Measurements from ENCODE around the gene SLC38A7.

The SLC38A7 gene, protein sequence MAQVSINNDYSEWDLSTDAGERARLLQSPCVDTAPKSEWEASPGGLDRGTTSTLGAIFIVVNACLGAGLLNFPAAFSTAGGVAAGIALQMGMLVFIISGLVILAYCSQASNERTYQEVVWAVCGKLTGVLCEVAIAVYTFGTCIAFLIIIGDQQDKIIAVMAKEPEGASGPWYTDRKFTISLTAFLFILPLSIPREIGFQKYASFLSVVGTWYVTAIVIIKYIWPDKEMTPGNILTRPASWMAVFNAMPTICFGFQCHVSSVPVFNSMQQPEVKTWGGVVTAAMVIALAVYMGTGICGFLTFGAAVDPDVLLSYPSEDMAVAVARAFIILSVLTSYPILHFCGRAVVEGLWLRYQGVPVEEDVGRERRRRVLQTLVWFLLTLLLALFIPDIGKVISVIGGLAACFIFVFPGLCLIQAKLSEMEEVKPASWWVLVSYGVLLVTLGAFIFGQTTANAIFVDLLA

DNA sequence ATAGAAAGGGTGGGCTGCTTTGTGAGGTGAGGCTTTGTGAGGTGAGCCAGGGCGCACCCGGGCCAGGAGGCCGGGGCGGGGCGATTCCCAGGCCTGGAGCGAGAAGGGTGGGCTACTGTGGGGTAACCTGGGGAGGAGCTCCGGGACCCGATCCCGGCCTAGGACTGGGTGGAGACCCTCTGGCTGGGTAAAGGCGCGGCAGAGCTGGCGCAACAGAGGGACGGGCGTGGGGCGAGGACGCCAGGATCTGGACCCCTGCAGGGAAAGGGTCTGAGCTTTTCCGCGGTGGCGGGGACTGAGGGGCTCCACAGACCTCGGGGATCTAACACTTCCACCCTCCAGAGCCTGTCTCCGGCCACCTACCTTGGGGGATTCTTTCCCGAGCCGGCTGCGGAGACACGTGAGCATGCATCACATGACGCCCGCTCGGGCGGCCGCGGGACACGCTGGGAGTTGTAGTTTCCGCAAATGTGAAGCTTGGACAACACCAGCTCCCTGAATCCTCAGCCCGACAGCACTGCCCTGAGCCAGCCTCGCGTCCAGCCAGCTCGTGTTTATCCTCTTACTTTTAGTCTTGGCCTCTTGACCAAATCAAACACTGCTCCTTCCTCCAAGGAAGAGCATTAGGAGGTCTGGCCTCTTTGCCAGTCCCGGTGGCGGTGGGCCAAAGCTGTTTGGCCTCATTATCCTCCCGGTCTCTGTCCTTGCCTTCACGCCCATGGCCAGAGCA, at the start of gene SLC38A7:
SLC38A7 (minus strand) TSS at position 417 of the 730 bp plus-strand sequence. CDS start 4,644 bp downstream, outside the sequence.
- peak; percentile 85 for DNase-seq (ENCODE audit: low read depth)

DNA sequence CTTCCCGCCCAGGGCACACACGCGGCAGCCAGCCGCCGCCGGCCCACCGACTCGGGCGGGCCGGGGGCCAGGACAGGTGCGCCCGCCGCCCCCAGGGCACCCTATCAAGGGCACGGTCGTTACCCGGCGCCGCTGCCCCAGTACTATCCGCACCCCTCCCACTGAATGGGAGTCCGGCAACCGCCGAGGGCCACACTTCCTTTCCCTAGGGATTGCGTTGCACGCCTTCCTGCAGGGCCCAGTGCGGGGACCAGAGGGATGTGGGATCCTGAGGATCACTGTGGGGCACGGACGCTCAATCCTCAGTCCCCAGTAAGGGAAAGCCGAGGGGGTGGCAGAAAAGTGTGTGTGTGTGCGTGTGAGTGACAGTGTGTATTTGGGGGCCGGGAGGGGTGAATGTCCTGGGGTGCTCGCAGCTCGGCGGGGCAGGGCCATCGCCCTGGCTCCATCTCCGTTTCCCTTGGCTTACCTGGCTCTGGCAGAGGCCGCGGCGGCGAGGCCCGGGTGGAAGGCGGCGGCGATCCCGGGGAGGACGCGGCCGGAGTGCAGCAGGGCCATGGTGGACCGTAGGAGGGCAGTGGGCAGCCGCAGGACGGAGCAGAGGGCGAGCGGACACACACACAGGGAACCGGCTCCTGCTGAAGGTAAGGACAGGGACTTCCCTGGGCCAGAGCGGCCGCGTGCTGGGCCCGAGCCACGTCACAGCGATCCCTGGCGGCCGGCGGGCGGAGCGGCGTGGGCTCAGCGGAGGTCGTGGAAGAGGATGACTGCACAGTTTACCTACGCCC, 49.3 kb upstream of the SLC38A7 start, which contains the start of gene GOT2:
GOT2 (minus strand) TSS at position 646 of the 788 bp plus-strand sequence; CDS start at position 558, 88 bp downstream.
- peak; percentile 82 for DNase-seq (ENCODE audit: low read depth)

DNA sequence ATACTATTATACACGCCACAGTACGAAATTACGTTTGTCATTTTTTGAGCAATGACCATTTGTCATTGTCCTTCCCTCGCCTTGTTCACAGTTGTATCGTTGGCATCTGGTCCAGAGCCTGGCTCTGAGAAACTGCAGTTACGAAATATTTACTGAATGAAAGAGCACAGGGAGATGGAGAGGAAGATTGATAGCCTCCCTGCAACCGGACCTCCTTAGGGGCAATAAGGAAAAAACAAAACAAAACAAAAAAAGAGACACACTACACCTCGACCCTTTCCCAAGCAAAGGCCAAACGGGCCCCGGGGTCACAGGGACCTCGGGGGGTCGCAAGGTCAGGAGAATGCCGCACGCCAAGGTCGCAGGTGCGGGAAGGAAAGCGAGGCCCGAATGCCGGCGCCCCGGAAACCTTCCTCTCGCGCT, 48.7 kb upstream of the SLC38A7 start:
- peak; percentile 25 for DNase-seq (ENCODE audit: low read depth)

DNA sequence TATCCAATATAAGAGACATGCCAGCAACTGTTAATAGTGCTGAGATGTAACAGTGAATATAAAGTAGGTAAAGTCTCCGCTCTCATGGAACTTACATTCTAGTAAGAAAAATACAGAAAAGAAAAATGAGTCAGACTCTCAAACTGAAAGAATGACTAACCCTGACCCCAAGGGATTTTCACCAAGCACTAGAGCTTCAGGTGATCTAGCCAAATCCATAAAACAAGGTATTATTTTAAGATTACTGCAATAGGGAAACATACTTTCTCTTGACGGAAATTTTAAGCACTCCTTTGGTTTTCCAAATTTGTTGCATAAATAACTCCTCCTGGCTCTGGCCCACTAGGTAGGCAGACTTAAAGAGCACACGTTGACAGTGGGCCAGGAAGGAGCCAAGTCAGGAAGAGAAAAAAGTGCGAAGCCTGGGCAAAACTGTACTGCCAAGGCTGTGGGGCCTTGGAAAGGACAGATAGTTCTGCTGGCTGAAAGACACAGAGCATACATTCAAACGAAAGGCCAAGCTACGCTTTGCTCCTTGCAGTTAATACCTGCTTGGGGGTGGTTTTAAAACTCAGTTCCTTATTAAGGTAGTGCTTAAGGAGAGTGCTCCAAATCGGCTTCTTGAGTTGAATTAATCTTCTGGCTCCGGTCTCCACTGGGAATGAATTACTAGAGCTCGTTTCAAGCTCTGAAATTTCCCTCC, 48.1 kb upstream of the SLC38A7 start:
- DNase-seq (ENCODE audit: low read depth), result peak; percentile 24

DNA sequence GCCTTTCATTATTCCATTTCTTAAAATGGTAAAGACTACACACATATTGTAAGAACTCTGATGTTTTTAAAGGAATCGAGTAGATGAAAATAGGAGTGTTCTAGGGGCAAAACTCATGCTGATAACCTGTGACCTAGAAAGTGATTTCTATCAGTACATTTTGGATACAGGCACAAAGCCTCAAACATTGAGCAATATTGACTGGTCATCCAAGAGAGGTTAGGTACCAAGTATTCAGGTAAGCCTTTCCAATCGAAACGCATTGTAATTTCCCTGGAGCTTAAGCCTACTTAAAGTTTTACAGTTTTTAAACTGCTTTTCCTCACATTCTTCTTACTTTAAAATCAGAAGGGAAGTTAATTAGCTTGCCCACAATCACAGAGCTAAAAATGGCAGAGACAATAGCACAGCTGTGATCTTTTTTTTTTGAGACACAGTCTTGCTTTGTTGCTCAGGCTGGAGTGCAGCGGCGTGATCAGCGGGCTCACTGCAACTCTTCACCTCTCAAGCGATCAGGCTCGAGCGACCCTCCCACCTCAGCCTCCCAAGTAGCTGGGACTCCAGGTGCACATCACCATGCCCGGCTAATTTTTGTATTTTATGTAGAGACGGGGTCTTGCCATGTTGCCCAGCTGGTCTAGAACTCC, 46.3 kb upstream of the SLC38A7 start:
- no peak for DNase-seq (ENCODE audit: low read depth)

DNA sequence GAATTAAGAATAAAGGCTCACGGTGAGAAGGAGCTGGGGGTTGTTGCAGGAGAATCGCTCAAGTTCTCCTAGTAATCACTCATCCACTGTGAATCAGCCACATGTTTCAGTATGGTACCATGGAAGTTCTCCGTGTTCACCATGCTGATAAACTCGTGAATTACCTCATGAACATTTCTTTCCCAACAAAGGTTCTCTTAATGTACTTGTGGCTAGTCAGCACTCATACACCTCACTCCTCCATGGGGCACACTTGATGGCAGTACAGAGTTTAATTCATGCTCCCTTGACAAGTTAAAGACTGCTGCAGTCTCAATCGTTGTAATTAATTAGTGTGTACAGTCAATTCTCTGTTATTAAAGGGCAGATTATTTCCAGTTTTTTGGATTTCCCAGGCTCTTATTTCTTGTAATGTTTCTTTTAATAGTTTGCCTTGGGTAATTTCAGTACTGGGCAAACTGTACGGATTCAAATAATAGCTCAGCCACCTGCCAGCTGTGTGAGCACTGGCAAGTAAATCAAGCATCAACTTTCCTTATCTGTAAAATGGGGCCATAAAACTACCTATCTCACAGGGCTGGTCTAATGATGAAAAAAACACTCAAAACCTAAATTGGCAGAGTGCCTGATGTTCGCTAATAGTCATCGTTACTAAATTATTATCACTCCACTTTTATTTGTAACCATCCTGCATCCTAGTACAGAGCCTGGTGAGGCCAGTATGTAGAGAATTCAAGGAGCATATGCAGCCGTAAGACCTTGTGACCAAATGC, 43.4 kb upstream of the SLC38A7 start:
- DNase-seq (ENCODE audit: low read depth), result no peak

DNA sequence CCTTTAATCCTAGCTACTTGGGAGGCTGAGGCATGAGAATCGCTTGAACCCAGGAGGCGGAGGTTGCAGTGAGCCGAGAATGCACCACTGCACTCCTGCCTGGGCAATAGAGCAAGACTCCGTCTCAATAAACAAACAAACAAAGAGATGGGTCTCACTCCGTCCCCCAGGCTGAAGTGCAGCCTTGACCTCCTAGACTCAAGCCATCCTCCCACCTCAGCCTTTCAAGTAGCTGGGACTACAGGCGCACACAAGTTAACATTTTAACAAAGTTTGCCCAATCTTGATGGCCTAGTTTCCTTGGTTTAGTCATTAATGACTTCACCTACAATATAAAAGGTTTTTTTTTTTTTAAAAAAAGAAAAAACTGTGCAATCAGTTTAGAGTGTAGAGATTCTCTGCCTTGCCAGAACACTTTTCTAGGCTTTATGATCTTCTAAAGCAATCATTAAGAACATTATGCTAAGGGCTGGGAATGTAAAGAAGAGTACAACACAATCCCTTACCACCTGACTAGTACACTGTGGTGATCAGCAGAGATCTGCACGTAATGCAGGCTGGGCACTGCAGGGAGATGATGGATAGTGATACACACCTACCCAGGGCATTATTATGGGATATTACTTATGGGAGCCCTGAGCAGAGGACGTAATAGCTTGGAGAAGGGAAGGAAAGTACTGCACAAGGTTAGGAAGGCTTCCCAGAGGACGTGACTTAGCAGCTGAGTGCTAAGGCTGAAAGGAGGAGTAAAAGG, 42.6 kb upstream of the SLC38A7 start:
- DNase-seq (ENCODE audit: low read depth), result no peak

DNA sequence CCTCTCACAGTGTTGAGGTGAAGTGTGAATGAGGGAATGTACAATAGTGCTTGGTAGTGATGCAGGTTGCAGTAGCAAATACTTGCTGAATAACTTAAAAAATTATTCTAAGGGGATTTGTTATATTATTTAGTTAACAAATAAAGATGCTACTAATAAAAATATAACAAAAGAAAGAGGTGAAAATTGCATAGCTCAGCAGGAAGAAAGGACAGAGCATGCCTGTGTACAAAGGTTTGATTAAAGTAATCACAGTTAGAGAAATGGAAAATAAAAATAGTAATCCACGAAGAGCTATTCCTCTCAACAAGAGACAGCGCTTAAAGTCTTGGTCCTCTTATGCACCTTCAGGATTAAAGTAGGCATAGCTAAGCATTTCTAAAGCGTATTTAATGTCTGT, 38.5 kb upstream of the SLC38A7 start:
- no peak for DNase-seq (ENCODE audit: low read depth)

DNA sequence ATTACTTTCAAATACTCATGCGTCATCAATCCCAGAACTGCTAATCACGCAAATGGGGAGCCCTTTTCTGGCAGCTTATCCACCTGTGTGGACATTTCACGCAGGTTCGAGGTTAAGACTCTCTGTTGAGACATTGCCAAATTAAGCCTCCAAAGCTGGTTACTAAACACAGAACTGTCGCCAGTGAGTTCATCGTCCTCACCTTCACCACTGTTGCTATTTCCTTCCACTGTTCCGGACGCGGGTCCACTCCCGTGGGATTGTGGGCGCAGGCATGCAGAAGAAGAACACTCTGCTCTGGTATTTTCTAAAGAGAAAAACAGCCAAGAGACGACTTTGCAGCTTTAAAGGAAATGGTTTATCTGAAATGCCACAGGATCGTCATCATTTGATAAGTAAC, 33.4 kb upstream of the SLC38A7 start:
- no peak for DNase-seq (ENCODE audit: low read depth)

DNA sequence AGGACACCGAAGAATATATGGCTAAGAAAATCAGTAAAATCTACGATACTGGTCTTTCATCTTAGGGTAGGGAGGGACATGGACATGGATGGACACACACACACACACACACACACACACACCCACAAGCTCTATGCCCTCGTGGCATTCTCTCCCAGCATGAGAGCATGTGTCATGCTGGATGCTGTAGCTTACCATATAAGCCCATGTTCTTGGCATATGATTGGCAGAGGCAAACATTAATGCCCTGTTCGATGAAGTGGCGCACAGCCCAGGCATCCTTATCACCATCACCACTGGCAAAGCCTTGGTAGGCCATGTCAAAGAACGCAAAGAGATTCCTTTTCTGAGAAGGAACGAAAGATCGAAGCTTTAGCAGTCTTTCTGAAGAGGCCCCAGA, 31.9 kb upstream of the SLC38A7 start:
- no peak for DNase-seq (ENCODE audit: low read depth)

DNA sequence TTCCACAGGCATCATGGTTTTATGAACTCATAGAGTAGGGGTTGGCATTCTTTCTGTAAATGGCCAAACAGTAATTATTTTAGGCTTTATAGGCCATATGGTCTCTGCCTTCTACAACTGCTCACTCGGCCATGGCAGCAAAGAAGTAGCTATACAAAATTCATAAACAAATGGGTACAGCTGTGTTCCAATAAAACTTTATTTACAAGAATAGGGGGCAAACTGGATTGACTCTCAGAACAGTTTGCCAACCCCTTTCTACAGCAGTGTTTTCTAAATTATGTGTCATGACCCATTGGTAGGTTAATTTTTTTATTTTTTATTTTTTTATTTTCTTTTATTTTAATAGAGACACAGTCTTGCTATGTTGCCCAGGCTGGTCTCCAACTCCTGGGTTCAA, 29.2 kb upstream of the SLC38A7 start:
- no peak for DNase-seq (ENCODE audit: low read depth)

DNA sequence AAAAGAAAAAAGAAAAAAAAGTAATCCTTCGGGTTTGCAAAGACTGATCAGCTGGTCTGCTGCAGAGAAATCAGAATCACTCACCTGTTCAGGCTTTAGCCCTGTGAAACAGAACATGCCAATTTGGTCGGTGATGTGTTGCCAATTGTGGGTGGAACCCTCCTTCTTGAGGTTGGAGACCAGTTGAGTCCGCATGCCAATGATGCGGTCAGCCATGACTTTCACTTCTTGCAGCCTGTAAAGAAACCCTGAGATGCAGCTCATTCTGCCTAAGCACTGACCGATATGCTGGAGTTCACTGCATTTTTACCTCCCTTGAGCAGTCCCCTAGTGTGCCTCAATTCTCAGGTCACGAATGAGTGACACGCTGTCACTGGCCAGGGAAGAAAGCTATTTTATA, 24.8 kb upstream of the SLC38A7 start:
- no peak for DNase-seq (ENCODE audit: low read depth)

DNA sequence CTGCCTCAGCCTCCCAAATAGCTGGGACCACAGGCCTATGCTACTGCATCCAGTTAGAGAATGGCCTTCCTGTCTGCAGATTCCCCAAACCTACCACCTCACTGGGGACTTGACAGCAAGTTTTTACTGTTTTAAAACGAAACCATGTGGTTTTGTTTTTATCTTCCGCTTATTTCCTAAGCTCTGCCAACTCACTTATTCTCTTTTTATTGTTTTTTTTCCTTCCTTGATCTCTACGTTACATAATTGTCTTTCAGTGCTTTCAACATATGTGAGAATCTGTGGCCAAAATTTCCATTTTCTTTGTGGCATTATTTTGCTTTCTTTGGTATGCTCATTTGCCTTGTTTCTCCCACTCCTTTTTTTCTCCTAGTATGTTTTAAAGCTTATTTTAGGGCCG, 14.6 kb upstream of the SLC38A7 start:
- DNase-seq (ENCODE audit: low read depth), result no peak

DNA sequence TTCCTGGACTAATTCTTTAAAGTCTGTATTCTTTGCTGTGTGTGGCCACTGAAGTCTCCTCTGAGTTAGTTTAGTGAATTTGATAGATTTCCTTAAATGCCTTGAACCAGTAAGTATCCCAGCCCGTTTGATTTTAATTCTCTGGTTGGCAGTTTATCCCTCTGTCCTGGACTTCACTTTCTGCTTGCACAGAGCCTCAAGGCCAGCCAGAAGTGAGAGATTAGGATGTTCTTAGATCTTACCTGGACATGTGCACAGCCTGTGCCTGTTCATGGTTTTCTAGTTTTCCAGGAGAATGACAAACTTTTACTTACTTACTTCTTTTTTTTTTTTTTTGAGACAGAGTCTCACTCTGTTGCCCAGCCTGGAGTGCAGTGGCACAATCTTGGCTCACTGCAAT, 10.8 kb upstream of the SLC38A7 start:
- DNase-seq (ENCODE audit: low read depth), result no peak

DNA sequence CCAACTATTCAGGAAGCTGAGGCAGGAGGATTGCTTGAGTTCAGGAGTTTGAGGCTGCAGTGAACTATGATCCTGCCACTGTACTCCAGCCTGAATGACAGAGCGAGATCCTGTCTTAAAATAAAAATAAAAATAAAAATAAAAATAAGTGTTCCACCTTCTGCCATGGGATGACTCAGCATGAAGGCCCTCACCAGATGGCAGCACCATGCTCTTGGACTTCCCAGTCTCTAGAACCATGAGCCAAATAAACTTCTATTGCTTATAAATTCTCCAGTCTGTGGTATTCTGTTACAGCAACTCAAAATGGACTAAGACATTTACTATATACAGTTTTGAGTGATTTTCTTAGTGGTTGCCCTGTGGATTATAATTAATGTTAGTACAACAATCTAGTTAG, 7.9 kb upstream of the SLC38A7 start:
- no peak for DNase-seq (ENCODE audit: low read depth)

DNA sequence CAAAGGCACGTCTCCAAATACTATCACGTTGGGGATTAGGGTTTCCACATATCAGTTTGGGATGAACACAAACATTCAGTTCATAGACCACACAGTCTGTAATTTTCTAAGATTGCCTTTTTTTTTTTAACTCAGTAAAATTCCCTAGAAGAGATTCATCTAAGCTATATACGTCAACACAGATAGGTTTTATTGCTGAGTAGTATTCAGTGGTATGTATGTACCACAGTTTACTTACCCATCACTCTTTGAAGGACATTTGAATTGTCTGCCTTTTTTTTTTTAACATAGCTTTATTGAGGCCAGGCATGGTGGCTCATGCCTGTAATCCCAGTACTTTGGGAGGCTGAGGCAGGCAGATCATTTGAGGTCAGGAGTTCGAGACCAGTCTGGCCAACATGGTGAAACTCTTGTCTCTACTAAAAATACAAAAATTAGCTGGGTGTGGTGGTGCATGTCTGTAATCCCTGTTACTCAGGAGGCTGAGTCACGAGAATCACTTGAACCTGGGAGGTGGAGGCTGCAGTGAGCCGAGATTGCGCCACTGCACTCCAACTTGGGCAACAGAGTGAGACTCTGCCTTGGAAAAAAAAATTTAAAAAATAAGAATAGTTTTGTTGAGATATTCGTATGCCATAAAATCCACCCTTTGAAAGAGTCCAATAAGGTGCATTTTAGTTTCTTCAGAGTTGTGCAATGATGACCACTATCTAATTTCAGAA, 2.6 kb upstream of the SLC38A7 start:
- DNase-seq (ENCODE audit: low read depth), result peak; percentile 79

DNA sequence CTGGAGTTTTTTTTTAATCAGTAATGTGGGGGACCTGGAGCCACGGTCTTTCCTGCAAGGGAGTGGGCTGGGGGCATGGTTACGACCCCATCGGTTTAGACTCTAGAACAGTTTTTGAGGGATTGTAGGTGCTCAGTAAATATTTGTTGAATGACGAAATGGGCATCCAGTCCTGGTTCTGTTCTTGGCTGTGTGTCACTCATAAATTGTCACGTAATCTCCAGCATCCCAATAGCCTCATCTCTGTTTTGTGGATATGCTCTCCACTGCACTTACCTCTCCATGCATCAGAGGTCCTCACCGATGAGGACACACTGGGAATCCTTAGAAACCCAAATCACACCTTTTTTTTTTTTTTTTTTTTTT, 497 bp upstream of the SLC38A7 start:
- DNase-seq (ENCODE audit: low read depth), result no peak

DNA sequence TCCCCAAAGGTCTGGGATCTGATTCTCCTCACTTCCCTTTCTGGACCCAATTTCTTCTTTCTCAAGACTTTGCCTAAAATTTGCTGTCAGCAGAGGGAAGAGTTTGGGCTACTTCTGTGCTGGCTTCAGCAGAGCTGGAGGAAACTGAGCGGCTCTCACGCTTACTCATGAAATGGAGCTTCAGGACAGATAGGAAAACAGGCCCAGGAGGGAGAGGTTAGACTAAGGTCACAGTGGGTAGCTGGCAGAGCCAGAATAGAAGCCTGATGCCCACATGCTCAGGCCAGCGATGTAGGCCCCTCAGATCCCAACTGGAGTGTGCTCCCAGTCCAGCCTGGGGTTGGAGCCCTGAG, 593 bp downstream of the SLC38A7 start:
- peak; percentile 51 for DNase-seq (ENCODE audit: low read depth)

DNA sequence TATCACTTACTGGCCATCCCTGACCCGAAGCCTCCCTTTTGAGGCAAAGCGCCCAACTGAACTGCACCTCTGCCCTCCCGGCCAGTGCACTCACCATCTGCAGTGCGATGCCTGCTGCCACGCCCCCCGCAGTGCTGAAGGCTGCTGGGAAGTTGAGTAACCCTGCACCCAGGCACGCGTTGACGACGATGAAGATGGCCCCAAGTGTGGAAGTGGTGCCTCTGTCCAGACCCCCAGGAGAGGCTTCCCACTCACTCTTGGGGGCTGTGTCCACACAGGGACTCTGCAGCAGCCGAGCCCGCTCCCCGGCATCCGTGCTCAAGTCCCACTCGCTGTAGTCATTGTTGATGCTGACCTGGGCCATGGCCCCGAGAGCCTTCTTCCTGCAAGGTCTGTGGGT, 4.8 kb downstream of the SLC38A7 start:
- no peak for DNase-seq (ENCODE audit: low read depth)

Data from EH (cell line).